ENCODE measurements around the gene TXNIP.

TXNIP gene

GRCh38 chr1:146020058-146021049 is 24.0 kb upstream of the TXNIP start:
- Mint-ChIP-seq H3K36me3 (ENCODE audit: low read depth) (no peaks in the 10 kb centered on the region), H3K9me3 (no peaks in the 10 kb centered on the region), H3K4me3 (no peak overlapping the region), H3K27ac (no peak overlapping the region), H3K27me3 (peaks cover 57% of the 10 kb centered on the region), H3K4me1 (peaks cover 3% of the 10 kb centered on the region)
- DNase-seq (no peak), ATAC-seq (no peak)

- Mint-ChIP-seq H3K4me3 (peak overlapping the region; percentile 30), H3K27me3 (peaks cover 51% of the 10 kb centered on the region)
Measured at GRCh38 chr1:146019231-146020057, 23.1 kb upstream of the TXNIP start.

GRCh38 chr1:146016891-146017290 is 20.5 kb upstream of the TXNIP start:
- ATAC-seq = no peak
- Mint-ChIP-seq H3K27me3 (peaks cover 41% of the 10 kb centered on the region), H3K9me3 (no peaks in the 10 kb centered on the region)

More at GRCh38 chr1:146019231-146020057, 23.1 kb upstream of the TXNIP start:
- Mint-ChIP-seq H3K27ac (no peak overlapping the region), H3K4me1 (peaks cover 3% of the 10 kb centered on the region), H3K9me3 (no peaks in the 10 kb centered on the region), H3K36me3 (ENCODE audit: low read depth) (no peaks in the 10 kb centered on the region)
- ATAC-seq (no peak), DNase-seq (no peak)

GRCh38 chr1:146013559-146013922 is 17.2 kb upstream of the TXNIP start:
- Mint-ChIP-seq H3K4me3 (no peak overlapping the region), H3K36me3 (ENCODE audit: low read depth) (no peaks in the 10 kb centered on the region), H3K27me3 (peaks cover 15% of the 10 kb centered on the region), H3K4me1 (peaks cover 9% of the 10 kb centered on the region), H3K9me3 (no peaks in the 10 kb centered on the region), H3K27ac (no peak overlapping the region)
- DNase-seq (no peak), ATAC-seq (no peak)

More at GRCh38 chr1:146016891-146017290, 20.5 kb upstream of the TXNIP start:
- Mint-ChIP-seq H3K27ac (no peak overlapping the region), H3K4me3 (no peak overlapping the region), H3K4me1 (peaks cover 12% of the 10 kb centered on the region), H3K36me3 (ENCODE audit: low read depth) (no peaks in the 10 kb centered on the region)
- DNase-seq = no peak

GRCh38 chr1:146012703-146013558 is 16.6 kb upstream of the TXNIP start:
- Mint-ChIP-seq H3K27me3 (peaks cover 9% of the 10 kb centered on the region), H3K4me3 (no peak overlapping the region), H3K9me3 (no peaks in the 10 kb centered on the region), H3K27ac (peak overlapping the region; percentile 47), H3K36me3 (ENCODE audit: low read depth) (no peaks in the 10 kb centered on the region), H3K4me1 (peaks cover 9% of the 10 kb centered on the region)
- ATAC-seq = peak; percentile 80
- DNase-seq = peak; percentile 59

GRCh38 chr1:146010126-146010738 is 13.9 kb upstream of the TXNIP start:
- H3K27ac Mint-ChIP-seq = no peak overlapping the region
- H3K27me3 Mint-ChIP-seq = no peaks in the 10 kb centered on the region
- H3K9me3 Mint-ChIP-seq = no peaks in the 10 kb centered on the region
- ATAC-seq = no peak
- no peak for DNase-seq
- no peak overlapping the region for H3K4me3 Mint-ChIP-seq
- no peaks in the 10 kb centered on the region for H3K36me3 Mint-ChIP-seq (ENCODE audit: low read depth)
- peaks cover 30% of the 10 kb centered on the region for H3K4me1 Mint-ChIP-seq

GRCh38 chr1:146007489-146008133 is 11.2 kb upstream of the TXNIP start:
- peak overlapping the region; percentile 65 for H3K4me3 Mint-ChIP-seq
- no peaks in the 10 kb centered on the region for H3K9me3 Mint-ChIP-seq
- peak overlapping the region; percentile 90 for H3K27ac Mint-ChIP-seq
- ATAC-seq = no peak
- peaks cover 41% of the 10 kb centered on the region for H3K4me1 Mint-ChIP-seq
- DNase-seq = no peak
- H3K27me3 Mint-ChIP-seq = no peaks in the 10 kb centered on the region
- no peaks in the 10 kb centered on the region for H3K36me3 Mint-ChIP-seq (ENCODE audit: low read depth)

GRCh38 chr1:146001709-146002108 is 5.3 kb upstream of the TXNIP start:
- ATAC-seq (no peak), DNase-seq (no peak)
- Mint-ChIP-seq H3K9me3 (no peaks in the 10 kb centered on the region), H3K4me3 (no peak overlapping the region), H3K36me3 (ENCODE audit: low read depth) (no peaks in the 10 kb centered on the region), H3K4me1 (peaks cover 77% of the 10 kb centered on the region), H3K27me3 (no peaks in the 10 kb centered on the region), H3K27ac (peak overlapping the region; percentile 69)

- Mint-ChIP-seq H3K36me3 (ENCODE audit: low read depth) (peaks cover 17% of the 10 kb centered on the region), H3K9me3 (no peaks in the 10 kb centered on the region), H3K4me1 (peaks cover 60% of the 10 kb centered on the region), H3K4me3 (peak overlapping the region; percentile 85), H3K27ac (peak overlapping the region; percentile 91), H3K27me3 (no peaks in the 10 kb centered on the region)
- no peak for ATAC-seq
- DNase-seq = no peak
Measured at GRCh38 chr1:145999321-146000024, 3.1 kb upstream of the TXNIP start.

GRCh38 chr1:145997718-145998023 is 1.3 kb upstream of the TXNIP start:
- ATAC-seq (no peak), DNase-seq (no peak)
- Mint-ChIP-seq H3K27me3 (no peaks in the 10 kb centered on the region), H3K27ac (peak overlapping the region; percentile 91), H3K4me3 (peak overlapping the region; percentile 85), H3K9me3 (no peaks in the 10 kb centered on the region), H3K36me3 (ENCODE audit: low read depth) (peaks cover 35% of the 10 kb centered on the region), H3K4me1 (peaks cover 65% of the 10 kb centered on the region)

GRCh38 chr1:145997016-145997717 is 788 bp upstream of the TXNIP start:
- DNase-seq (peak; percentile 53), ATAC-seq (peak; percentile 45)
- peak overlapping the region; percentile 91 for H3K27ac Mint-ChIP-seq
- no peaks in the 10 kb centered on the region for H3K9me3 Mint-ChIP-seq
- H3K27me3 Mint-ChIP-seq = no peaks in the 10 kb centered on the region
- H3K36me3 Mint-ChIP-seq (ENCODE audit: low read depth) = peaks cover 40% of the 10 kb centered on the region
- H3K4me1 Mint-ChIP-seq = peaks cover 70% of the 10 kb centered on the region
- H3K4me3 Mint-ChIP-seq = peak overlapping the region; percentile 85

GRCh38 chr1:145995964-145996432 is 381 bp downstream of the TXNIP start:
- DNase-seq = no peak
- no peaks in the 10 kb centered on the region for H3K27me3 Mint-ChIP-seq

More at GRCh38 chr1:145995964-145996432, 381 bp downstream of the TXNIP start:
- Mint-ChIP-seq H3K9me3 (no peaks in the 10 kb centered on the region), H3K4me1 (peaks cover 69% of the 10 kb centered on the region), H3K27ac (peak overlapping the region; percentile 91), H3K4me3 (peak overlapping the region; percentile 85), H3K36me3 (ENCODE audit: low read depth) (peaks cover 43% of the 10 kb centered on the region)
- no peak for ATAC-seq
